NCI-H524 (cell line): ENCODE results near the gene ZNF280C.
A peak's percentile ranks its signal among the peaks of the same experiment; 100 is the strongest.
"Not testable (repeated sequence)": the region's sequence is repeated elsewhere in the genome, so short reads cannot be mapped to it uniquely, and the experiment has no call there.

Experiments
- DNase-seq, 2 experiments: peaks; one replicate each; lab custom pipeline; 2025; lab: John Stamatoyannopoulos, UW

The ZNF280C gene, protein sequence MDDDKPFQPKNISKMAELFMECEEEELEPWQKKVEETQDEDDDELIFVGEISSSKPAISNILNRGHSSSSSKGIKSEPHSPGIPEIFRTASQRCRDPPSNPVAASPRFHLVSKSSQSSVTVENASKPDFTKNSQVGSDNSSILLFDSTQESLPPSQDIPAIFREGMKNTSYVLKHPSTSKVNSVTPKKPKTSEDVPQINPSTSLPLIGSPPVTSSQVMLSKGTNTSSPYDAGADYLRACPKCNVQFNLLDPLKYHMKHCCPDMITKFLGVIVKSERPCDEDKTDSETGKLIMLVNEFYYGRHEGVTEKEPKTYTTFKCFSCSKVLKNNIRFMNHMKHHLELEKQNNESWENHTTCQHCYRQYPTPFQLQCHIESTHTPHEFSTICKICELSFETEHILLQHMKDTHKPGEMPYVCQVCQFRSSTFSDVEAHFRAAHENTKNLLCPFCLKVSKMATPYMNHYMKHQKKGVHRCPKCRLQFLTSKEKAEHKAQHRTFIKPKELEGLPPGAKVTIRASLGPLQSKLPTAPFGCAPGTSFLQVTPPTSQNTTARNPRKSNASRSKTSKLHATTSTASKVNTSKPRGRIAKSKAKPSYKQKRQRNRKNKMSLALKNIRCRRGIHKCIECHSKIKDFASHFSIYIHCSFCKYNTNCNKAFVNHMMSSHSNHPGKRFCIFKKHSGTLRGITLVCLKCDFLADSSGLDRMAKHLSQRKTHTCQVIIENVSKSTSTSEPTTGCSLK

DNA sequence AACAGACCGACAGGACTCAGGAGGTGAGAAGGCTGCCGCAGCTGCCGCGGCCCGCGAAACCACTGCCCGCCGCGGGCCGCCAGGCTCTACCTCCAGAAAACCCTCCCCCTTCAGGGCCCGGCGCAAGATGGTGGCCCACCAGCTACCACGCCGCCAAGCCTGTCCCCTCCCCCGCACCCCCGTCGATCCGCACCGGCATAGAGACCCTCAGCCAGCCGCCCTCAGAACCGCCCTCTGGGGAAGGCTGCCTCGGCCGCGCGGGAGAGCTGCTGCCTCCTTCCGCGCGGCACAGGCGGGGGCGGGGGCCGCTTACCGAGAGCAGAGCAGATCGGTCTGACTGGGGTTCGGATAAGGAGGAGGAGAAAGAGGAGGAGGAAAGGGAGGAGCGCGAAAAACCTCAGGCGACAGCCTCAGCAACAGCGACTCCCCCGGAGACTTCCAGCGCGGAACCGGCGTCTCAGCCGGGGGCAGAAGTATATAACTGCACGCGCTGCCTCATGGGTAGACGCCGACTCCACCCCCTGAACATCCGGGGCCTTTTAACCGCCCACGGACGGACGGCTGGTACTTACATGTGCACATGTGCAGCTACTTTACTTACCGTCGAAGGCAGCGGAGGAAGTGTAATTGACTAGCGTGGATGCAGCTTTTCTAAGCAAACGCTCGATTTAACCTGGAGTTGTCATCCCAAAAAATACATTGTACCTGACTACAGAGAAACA is at the start of gene ZNF280C:
Gene ZNF280C, minus strand, starts transcription at position 451 of the 722 bp plus-strand sequence. CDS start 8,450 bp downstream, outside the sequence.
- DNase-seq, result peak; percentile 92 to 96

DNA sequence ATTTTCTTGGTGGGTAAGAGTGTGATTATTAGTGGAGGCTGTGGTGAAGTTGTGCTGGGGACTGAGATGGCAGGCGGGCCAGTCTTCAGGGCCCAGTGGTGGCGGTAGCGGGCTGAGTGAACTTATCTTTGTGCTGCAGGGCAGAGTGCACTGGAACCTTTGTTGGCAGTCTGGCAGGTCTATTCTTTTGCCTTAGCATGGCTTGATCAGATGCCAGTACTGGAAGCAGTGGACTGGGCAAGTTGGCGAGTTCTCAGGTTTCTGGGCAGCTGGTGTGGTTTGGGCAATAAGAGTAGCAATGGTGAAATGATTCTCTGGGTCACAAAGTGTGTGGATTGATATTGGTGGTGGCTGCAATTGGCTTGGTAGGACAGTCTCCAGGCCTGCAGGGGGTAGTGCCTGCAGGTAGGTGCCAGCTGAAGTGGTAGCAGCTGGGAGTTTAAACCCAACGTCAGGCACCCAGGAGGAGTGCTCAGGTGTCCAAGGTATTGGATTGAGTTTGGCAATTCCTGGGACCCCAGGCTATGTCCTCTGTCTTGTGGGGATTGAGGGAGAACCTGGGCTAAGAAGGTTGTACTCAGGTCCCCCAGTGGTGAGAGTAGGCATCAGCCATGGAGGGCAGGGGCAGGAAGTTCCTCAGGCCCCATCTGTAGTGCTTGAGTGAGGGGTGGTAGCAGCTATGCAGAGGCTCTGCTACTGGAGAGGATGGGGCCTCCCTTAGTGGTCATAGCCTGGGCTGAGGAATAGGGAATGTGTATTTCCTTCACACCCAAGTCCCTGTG is 36.1 kb upstream of the ZNF280C start:
- DNase-seq, result no peak

DNA sequence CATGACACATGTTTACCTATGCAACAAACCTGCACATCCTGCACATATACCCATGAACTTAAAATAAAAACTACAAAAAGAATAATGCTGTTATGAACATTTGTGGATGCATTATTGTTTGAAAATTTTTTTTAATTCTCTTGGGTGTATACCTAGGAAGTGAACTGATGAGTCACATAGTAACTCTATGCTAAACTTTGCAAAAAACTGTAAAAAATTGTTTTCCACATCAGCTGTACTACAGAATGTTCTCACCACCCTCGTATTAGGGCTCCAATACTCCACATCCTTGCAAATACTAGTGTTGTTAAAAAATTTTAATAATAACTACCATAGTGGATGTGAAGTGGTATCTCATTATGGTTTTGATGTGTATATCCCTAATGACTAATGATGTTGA is 33.3 kb upstream of the ZNF280C start:
- DNase-seq, result no peak

DNA sequence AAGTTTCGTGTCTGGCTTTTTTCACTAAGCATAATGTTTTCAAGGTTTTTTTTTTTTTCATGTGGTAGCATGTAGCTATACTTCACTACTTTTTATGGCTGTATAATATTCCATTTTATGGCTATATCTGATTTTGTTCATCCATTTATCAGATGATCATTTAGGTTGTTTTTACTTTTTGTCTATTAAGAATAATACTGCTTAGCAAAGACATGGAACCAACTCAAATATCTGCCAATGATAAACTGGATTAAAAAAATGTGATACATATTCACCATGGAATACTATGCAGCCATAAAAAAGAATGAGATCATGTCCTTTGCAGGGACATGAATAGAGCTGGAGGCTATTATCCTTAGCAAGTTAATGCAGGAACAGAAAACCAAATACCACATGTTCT is 32.7 kb upstream of the ZNF280C start:
- DNase-seq, result no peak

DNA sequence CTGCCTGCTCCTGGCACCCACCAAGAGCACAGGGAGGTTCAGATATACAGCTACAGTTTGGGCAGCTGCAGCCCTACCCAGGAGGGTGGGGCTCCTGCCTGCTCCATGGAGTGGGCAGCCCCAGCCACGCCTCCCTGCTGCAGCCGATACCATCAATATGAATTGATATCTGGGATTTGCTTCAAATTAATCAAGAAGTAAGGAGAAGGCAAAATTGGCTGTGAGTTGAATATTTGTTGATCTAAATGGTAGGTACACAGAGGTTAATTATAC is 31.2 kb upstream of the ZNF280C start:
- DNase-seq, result no peak

DNA sequence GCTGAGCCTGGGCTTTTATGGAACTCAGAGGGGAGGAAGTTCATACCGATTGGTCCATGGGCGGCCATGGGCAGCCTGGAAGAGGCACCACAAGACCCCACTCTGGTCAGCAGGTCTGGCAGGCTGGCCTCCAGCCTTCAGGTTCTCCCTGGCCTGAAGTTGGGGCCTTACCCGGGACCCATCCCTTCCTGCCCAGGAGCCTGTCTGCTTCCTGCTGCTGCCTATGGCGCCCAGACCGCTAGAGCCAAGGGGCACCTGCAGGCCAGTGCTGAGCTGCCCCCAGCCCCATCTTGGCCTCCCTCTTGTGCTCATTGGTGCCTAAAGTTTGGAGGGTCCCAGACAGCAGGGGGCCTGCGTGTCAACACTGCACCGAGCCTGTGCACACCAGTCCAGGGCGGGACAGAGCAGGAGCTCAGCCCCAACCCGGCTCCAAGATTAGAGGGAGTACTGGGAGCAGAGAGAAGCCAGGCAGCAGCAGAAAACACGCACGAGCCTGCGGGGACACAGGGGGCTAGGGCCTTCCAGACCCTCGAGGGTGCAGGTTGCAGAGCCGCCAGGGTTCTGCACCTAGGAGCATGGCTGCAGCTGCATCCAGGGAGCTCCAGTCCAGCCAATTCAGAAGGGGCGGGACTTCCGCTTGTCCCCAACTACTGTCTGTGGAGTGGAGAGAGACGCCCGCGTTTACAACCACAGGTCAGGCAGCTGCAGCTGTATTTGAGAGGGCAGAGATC is 30.7 kb upstream of the ZNF280C start:
- DNase-seq, result no peak

DNA sequence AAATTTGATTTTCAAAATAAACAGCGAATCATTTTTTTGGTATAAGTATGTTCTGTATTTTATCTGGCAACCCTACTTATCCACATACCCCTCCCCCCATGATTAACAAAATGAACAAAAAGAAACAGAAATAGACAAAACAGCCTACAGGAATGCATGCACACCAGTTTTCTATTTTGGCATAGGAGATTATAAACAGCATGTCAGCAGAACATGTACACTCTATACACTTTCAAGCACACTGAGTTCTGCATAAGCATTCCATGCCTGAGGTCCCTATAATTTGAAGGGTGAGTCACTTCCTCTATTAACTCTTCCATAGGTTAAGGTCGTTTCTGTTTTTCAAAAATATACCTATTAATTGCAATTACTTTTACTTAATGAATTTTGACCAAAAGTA is 28.0 kb upstream of the ZNF280C start:
- no peak for DNase-seq

DNA sequence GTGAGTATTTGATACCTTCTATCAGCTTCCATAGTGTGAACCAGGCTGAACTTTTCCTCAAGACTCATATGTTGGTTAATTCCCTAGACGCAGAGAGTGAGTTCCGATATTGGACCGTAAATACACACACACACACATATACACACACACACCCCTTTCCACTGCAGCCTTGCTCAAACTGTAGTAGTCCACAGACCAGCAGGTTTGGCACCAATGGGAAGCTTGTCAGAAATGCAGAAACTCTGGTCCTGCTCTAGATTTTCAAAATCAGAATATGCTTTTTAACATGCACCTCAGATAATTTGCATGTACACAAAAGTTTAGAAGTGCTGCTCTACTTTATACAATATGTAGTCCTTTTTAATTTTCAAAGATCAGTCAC is 27.6 kb upstream of the ZNF280C start:
- no peak for DNase-seq

DNA sequence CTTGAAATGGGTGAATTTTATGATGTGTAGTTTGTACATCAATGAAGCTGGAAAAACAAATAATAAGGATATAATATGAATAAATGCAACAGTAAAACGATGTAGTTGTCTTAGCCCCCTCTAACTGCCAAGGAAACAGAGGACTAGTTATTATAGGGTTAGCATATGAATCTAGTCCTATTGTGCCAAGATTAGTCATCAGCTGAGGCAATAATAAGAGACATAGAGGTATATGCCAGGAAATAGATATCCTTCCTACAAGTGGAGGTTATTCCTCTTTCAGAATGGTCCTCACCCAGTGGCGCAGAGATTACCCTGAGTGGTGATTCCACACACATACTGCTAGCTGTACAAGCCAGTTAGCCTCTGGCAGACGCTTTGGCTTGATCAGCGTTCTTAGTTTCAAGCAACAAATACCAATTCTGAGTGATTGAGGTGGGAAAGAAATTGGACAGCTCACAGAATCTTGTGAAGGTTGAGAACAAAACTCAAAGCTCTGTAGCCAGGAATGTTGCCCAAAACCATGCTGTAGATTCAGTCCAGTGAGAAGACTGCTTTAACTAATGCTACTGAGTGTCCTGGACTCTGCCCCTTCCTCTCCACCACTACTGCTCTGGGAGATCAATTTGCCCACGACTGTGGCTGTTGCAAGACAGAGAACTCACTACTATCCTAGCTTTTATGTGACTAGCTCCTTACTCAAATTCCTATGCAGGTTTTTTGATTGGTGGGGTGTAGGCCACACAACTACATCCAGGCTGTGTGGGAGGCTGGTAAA is 27.0 kb upstream of the ZNF280C start:
- DNase-seq, result no peak

DNA sequence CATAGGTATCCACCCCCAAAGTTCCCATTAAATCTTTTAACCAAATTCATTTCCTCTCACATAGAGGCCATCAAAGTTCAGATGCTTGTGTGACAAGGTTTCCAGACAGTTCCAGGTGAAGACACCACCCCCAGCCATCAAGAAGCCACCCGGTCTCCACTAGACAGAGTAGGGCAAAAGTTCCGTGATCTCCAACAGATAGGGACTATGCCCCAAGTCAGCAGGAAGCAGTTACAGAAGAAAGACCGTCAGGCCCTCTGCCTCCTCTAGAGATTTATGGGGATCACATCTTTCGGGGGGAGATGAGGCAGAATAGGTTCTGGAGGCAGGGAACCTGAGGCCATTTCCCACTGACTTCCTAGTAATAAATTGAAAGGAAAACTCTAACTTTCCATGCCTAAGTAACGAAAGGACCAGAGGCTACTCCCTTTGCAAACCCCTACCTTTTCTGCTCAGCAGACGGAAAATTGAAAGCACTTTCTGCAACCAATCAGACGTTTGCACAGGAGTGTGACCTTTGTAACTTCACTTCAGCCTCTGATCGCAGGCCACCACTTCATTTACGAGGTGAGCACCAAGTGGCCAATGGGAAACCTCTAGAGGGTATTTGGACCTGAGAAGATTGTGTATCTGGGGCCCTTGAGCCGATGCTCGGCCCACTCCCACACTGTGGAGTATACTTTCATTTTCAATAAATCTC is 18.5 kb upstream of the ZNF280C start:
- no peak for DNase-seq

DNA sequence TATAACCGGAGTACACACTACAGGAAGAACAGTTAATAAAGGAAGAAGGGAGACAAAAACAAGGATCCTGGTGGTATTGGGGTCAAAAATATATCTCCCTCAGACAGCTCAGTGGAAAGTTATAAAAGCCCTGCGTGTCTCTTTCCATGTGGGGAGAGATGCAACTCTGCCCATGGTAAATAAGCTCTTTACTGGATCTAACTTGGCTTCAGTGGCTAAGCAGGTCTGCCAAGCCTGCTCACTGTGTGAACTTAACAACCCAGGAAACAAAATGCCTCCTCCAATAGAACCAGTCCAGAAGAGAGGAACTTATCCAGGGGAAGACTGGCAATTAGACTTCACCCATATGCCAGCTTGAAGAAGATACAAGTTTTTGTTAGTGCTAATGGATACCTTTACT is 17.0 kb upstream of the ZNF280C start:
- DNase-seq, result no peak

DNA sequence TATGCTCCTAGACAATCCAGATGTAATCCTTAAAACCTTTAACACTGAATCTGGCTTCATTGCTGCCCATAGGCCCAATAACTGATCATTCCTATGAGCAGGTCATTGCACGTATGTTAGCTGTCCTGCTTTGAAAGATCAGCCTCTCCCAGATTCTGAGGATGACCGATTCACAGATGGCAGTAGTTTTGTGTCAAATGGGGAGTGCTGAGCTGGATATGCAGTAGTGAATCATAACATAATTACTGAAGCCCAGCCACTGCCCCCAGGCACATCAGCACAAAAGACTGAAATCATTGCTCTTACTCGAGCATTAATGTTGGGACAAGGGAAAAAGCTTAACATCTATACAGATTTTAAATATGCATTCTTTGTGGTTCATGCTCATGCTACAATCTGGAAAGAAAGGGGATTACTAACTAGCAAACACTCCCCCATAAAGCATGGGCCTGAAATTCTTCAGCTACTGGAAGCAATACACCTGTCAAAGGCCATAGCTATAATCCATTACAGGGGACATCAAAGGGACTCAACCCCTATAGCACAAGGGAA is 16.4 kb upstream of the ZNF280C start:
- DNase-seq, result no peak

DNA sequence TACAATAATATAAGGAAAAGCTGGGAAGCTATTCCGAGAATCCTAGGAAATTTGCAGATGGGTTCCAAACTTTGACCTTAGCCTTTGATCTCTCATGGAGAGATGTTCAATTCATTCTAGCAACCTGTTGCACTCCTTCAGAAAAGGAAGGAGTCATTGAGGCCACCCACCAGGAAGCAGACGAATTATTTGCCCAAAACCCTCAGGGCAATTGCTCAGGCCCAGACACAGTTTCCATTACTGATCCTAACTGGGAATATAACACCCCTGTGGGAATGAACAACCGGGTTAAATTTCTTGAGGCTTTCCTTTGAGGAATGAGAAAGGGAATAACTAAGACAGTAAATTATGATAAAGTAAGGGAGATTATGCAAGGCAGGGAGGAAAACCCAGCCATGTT is 13.5 kb upstream of the ZNF280C start:
- DNase-seq, result no peak

DNA sequence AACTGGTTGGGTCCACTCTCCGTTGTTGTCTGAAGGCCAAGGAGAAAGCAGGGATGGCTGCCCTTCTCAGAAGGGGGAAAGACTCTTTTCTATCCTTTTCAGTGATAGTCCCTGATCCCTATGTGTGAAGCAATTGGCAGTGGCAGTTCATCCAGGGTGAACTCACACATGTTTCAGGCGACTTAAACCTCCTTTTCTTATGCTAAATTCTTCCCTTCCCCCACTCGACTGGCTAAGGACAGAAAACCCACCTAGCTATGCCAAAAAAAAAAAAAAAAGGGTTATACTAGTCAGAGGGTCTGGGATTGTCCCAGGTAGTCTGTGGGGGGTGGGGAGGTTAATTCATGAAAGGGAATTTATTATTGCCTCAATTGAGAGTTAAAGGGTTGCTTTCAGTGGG is 12.2 kb upstream of the ZNF280C start:
- no peak for DNase-seq

DNA sequence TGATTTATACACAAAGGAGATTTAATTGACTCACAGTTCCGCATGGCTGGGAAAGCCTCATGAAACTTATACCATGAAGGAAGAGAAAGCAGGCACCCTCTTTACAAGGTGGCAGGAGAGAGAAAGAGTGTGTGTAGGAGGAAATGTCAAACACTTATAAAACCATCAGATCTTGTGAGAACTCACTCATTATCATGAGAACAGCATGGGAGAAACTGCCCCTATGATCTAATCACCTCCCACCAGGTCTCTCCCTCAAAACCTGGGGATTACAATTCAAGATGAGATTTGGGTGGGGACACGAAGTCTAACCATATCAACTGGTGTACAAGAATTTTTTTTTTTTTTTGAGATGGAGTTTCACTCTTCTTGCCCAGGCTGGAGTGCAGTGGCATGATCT is 3.6 kb upstream of the ZNF280C start:
- DNase-seq, result not testable (repeated sequence)

DNA sequence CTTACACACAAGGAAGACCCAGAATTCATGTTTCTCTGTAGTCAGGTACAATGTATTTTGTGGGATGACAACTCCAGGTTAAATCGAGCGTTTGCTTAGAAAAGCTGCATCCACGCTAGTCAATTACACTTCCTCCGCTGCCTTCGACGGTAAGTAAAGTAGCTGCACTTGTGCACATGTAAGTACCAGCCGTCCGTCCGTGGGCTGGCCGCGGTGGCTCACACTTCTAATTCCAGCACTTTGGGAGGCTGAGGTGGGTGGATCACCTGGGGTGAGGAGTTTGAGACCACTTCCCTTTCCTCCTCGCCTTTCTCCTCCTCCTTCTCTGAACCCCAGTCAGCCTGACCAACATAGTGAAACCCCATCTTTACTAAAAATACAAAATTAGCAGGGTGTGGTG is 692 bp upstream of the ZNF280C start:
- DNase-seq, result not testable (repeated sequence)

DNA sequence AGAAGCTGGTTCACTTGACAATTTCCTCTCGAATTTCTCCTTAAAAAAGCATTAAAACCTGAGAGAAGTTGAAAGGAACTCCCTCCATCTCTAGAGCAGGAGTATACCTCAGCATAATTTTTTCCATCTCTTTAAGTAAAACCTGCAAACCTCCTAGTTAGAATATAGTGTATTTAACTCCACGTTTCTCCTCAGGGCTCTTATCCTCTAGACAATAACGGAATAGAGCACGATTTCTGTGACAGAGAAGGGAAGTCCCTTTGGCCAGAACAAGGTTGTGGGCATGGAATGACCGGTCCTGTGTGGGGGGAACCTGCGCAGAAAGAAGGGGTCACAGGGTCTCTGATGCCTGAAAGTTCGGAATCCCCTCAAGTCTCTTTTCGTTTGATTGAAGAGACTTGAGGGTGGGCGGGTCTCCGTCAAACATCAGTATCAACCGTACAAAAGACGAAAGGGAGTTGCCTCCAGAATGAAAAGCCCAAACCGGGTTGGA is 697 bp downstream of the ZNF280C start:
- no peak for DNase-seq

DNA sequence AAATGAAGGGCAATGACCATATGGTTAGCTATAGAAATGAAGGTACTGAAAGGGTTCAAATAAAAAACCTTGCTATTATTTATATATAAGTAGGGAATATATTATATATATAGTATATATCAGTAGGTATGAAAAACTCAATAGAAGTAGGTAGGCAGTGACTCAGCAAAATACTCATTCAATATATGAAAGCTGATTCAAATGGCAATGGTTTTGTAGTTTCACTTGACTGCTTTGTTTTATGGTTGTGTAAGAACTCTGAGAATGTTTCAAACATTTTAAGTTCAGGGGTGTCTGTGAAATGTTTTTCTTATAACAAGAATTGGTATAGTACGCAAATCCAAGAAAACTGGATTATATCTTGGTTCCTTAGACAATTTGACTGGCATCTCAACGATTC is 4.1 kb downstream of the ZNF280C start:
- no peak for DNase-seq

DNA sequence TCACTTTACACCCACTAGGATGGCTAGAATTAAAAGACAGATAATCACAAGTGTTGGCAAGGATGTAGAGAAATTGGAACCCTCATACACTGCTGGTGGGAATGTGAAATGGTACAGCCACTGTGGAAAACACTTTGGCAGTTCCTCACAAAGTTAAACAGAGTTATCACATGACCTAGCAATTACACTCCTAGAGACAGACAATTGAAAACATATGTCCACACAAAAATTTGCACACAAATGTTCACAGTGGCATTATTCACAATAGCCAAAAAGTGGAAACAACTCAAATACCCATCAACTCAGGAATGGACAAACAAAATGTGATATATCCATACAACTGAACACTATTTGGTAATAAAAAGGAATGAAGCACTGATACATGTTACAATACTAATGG is 5.7 kb downstream of the ZNF280C start:
- DNase-seq, result no peak

DNA sequence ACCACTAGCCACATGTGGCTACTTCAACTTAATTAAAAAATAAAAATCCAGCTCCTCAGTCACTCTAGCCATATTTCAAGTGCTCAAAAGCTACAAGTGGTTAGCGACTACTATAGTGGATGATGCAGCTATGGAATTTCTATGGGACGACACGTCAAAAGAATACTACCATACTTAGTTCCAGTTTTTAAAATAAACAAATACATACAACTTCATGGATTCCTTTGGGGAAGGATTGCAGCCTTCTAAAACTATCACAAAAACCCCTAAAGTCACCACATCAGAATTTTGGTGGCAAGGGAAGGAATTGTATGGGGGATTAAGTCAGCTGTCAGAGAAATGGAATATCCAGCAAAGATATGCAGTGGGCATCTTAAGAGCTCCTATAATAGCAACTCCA is 6.5 kb downstream of the ZNF280C start:
- no peak for DNase-seq
